Uterus (tissue), 4 donors: ENCODE data around the gene LMX1B. TPM values are rescaled to one million over a fixed set of nuclear protein-coding genes. Genes with fewer than 3 reads are reported as not detected.

Experiments used
- DNase-seq, 2 donors: peaks; one replicate each; pipeline ENCODE4 v3.0.0-alpha.2; 2019 to 2020
- H3K27ac ChIP-seq, 2 donors: fragments of 200-600 bp; sonication (generic); 1 replicate in 1 of 2; 2 replicates in 1 of 2; pipeline ENCODE4 v1.5.1; 2016 to 2018
- H3K27me3 ChIP-seq, 2 donors: fragments of 200-600 bp; sonication (generic); one replicate each; pipeline ENCODE4 v1.5.1; 2018 to 2019; ENCODE audit warnings: control low read depth in 1 of 2
- H3K36me3 ChIP-seq, 2 donors: fragments of 200-600 bp; sonication (generic); one replicate each; pipeline ENCODE4 v1.5.1; 2019; ENCODE audit warnings: control low read depth in 1 of 2
- H3K4me1 ChIP-seq, 2 donors: fragments of 200-600 bp; sonication (generic); one replicate each; pipeline ENCODE4 v1.5.1; 2018 to 2019; ENCODE audit warnings: control low read depth in 1 of 2
- H3K4me3 ChIP-seq, 2 donors: fragments of 200-600 bp; sonication (generic); 1 replicate in 1 of 2; 2 replicates in 1 of 2; pipeline ENCODE4 v1.5.1; 2018 to 2019; ENCODE audit warnings: mild to moderate bottlenecking in 1 of 2
- H3K9me3 ChIP-seq, 2 donors: fragments of 200-600 bp; sonication (generic); one replicate each; pipeline ENCODE4 v1.5.1; 2019; ENCODE audit warnings: control low read depth in 1 of 2
- CTCF ChIP-seq, 4 experiments: fragments of 200-600 bp in 2 of 4; fragments of 450-650 bp in 2 of 4; sonication (generic) in 2 of 4; IDR thresholded peaks; one replicate each; pipeline ENCODE4 v1.5.1; 2016 to 2019; ENCODE audit warnings: antibody characterized with exemption in 4 of 4, mild to moderate bottlenecking in 2 of 4, moderate library complexity in 1 of 4
- POLR2A ChIP-seq, 2 donors: fragments of 450-650 bp; IDR thresholded peaks; one replicate each; pipeline ENCODE4 v1.6.1; 2016; ENCODE audit warnings: antibody characterized with exemption in 2 of 2, mild to moderate bottlenecking in 1 of 2, moderate library complexity in 1 of 2
- intact Hi-C: fragments of 100-400 bp; cut with DNase I; formaldehyde crosslinking; loops from one replicate; pipeline ENCODE4 v1.15.1; 2023; ENCODE audit warnings: low total_unique reads
- total RNA-seq, 4 donors: library from RNA; depleted of rRNA in 3 of 4; stranded (reverse); fragments of >200 nt in 3 of 4; gene quantifications; one replicate each; pipeline versions ENCODE4 v1.1.0 to v1.2.4, GENCODE V29; 2014 to 2023
- donor health status: DM: yes; HTN: yes; CAD: no.

Gene LMX1B
- total RNA-seq, 4 donors from 2014 or later: not detected

DNA sequence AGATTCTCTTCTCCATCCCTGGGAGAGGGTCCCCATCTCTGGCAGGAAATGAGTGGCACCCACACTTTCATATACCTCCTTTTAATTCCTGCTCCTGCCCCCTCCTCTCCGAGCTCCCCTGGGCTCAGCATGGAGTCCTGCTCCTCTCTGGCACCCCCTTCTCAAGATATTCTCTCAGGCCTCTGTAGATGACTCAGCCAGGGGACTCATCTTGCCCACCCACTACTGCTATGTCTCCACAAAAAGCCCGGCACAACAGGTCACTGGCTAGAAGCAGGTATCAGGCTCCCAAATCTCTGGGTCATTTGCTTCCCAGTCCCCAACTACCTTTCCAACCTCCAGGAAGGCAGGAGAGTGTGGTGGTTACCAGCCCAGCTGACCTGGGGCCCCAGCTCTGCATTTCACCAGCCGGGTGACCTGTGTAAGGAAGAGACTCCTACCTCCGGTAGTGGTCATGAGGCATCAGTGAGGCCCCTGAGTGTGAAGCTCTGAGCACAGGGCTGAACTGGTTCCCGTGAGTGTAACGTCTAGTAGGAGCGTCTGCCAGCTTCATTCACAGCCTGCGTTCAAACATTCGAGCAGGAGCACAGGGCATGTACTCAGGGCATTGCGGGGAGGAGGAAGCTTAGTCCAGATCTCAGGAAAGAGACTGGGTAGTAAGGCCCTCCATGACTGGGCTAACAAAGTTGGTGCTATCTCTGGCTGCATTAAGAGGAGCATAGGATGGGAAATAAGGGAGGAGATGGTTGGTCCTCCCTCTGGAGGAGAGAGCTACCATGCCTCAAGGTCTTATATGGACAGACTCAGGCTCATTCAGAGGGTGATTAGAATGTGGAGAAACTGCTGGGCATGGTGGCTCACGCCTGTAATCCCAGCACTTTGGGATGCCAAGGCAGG, 63.7 kb downstream of the LMX1B start:
- no peak overlapping the region for H3K27ac ChIP-seq
- no peaks in the 10 kb centered on the region for H3K4me1 ChIP-seq
- no peak for DNase-seq
- no peak for TF ChIP-seq POLR2A (IDR thresholded peaks at IDR 0.05)
- no peak for TF ChIP-seq CTCF (IDR thresholded peaks at IDR 0.05)
- no peak overlapping the region for H3K4me3 ChIP-seq
- intact Hi-C loops: no loop called here
- H3K9me3 ChIP-seq: no peaks in the 10 kb centered on the region
- peaks cover 0 to 29% of the 10 kb centered on the region in 2 donors for H3K27me3 ChIP-seq
- H3K36me3 ChIP-seq: no peaks in the 10 kb centered on the region

GRCh38 chr9:126678989-126679388, 65.3 kb downstream of the LMX1B start:
- H3K36me3 ChIP-seq: no peaks in the 10 kb centered on the region
- H3K4me3 ChIP-seq: no peak overlapping the region
- intact Hi-C loops: no loop called here
- DNase-seq: no peak
- H3K9me3 ChIP-seq: no peaks in the 10 kb centered on the region
- H3K27ac ChIP-seq: no peak overlapping the region
- H3K4me1 ChIP-seq: peaks cover 0 to 8% of the 10 kb centered on the region in 2 donors
- no peak for TF ChIP-seq CTCF (IDR thresholded peaks at IDR 0.05)
- no peak for TF ChIP-seq POLR2A (IDR thresholded peaks at IDR 0.05)
- H3K27me3 ChIP-seq: peaks cover 0 to 24% of the 10 kb centered on the region in 2 donors

GRCh38 chr9:126681336-126681735, 67.6 kb downstream of the LMX1B start:
- DNase-seq: no peak
- Histone ChIP-seq H3K27ac (no peak overlapping the region), H3K36me3 (no peaks in the 10 kb centered on the region), H3K4me1 (peaks cover 0 to 8% of the 10 kb centered on the region in 2 donors), H3K9me3 (no peaks in the 10 kb centered on the region), H3K27me3 (peaks cover 0 to 20% of the 10 kb centered on the region in 2 donors), H3K4me3 (no peak overlapping the region)
- no peak for TF ChIP-seq POLR2A (IDR thresholded peaks at IDR 0.05)
- no peak for TF ChIP-seq CTCF (IDR thresholded peaks at IDR 0.05)
- intact Hi-C loops: no loop called here

DNA sequence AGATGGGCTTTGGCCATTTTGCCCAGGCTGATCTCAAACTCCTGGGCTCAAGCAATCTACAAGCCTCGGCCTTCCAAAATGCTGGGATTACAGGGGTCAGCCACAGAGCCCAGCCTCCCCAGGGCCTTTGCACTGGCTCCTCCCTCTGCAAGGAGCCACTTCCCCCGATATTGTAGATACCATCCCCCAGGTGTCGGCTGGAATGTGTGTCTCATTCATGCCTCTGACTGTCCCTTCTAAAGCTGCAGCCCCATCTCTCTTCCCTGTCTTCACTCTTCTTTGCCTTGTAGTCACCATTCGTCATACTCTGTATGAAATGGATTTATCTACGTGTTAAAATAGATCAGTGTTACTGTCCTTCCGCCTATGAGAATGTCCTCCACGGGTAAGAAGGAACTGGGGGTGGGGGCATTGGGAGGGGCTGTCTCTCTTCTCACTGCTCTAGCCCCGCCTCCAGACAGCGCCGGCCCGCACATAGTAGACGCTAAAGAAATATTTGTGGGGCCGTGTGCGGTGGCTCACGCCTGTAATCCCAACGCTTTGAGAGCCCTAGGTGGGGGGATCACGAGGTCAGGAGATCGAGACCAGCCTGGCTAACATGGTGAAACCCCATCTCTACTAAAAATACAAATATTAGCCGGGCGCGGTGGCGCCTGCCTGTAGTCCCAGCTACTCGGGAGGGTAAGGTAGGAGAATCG, 68.5 kb downstream of the LMX1B start:
- Histone ChIP-seq H3K27me3 (peaks cover 0 to 12% of the 10 kb centered on the region in 2 donors), H3K27ac (no peak overlapping the region), H3K4me3 (no peak overlapping the region), H3K9me3 (no peaks in the 10 kb centered on the region), H3K36me3 (no peaks in the 10 kb centered on the region), H3K4me1 (peaks cover 0 to 8% of the 10 kb centered on the region in 2 donors)
- TF ChIP-seq CTCF (IDR thresholded peaks at IDR 0.05) (no peak), POLR2A (IDR thresholded peaks at IDR 0.05) (no peak)
- DNase-seq: no peak
- intact Hi-C loops: no loop called here
